ENCODE data around the gene EIF5B.
"Not testable (repeated sequence)": the region's sequence is repeated elsewhere in the genome, so short reads cannot be mapped to it uniquely, and the experiment has no call there.

The EIF5B gene

DNA sequence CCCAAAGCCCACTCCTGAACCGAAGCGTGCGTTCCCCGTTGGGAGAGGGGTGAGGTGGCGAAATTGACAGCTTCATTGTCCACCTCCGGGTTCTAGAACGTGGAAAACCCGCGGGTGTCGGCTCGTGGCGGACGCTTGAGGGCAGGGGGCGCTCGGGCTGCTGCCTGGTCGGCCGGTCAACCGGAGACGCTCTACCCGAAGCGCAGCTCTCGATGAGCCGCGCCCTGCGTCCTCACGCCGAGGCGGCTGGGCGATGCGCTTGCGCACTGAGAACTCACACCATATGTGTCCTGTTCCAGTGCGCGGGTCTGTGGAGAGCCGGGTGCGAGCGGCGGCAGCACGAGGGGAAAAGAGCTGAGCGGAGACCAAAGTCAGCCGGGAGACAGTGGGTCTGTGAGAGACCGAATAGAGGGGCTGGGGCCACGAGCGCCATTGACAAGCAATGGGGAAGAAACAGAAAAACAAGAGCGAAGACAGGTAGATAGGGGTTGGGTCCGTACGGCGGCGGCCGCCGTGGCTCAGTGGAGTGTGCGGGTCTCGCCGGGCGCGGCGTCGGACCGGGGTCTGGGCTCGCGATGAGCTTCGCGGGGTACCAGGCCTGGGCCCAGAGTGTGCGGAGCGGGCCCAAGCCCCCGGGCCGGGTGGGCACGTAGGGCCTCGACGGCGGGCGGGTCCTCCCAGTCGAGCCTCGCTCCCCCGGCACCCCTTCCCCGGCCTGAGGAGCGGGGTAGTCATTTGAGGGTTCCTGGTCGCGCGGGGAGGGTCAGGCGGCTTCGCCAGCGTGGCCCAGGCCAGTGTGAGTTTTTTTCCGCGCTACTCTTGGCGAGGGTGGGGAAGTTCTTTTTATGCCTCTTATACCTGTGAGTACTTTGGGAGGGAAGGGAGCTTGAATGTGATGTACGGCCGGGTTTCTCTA is at the start of gene EIF5B:
Gene EIF5B (plus strand): TSS at position 277 of the 916 bp plus-strand sequence. CDS start 166 bp downstream, at position 443.
- TF ChIP-seq, protein P1, sequence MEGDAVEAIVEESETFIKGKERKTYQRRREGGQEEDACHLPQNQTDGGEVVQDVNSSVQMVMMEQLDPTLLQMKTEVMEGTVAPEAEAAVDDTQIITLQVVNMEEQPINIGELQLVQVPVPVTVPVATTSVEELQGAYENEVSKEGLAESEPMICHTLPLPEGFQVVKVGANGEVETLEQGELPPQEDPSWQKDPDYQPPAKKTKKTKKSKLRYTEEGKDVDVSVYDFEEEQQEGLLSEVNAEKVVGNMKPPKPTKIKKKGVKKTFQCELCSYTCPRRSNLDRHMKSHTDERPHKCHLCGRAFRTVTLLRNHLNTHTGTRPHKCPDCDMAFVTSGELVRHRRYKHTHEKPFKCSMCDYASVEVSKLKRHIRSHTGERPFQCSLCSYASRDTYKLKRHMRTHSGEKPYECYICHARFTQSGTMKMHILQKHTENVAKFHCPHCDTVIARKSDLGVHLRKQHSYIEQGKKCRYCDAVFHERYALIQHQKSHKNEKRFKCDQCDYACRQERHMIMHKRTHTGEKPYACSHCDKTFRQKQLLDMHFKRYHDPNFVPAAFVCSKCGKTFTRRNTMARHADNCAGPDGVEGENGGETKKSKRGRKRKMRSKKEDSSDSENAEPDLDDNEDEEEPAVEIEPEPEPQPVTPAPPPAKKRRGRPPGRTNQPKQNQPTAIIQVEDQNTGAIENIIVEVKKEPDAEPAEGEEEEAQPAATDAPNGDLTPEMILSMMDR (IDR thresholded peaks at IDR 0.05; ENCODE audit: insufficient read depth, low read depth, low read length, missing control alignments): peak; percentile 67
- DNase-seq (ENCODE audit: low read depth): peak; percentile 98

DNA sequence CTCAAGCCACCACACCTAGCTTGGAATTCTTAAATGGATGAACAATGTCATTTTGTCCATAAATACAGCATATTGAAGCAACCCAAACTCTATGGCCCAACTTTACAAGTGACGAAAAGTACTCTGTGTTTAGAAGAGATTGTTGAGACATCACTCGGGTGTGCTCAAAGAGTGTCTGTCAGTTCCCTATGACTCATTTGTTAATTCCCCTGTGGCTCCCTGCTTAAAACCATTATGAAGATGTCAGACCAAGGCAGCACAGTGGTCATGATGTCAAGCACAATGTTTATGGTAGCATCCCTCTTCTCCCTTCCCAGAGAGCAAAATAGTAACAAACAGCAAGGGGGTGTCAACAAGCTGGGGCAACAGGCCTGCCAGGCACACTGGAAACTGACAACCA is 39.2 kb upstream of the EIF5B start:
- DNase-seq (ENCODE audit: low read depth): no peak
- no peak overlapping the region for H3K4me3 ChIP-seq (ENCODE audit: low read depth, low read length)
- TF ChIP-seq, protein P1 (IDR thresholded peaks at IDR 0.05; ENCODE audit: insufficient read depth, low read depth, low read length, missing control alignments): no peak

More for the DNA sequence above, at the start of gene EIF5B:
- H3K4me3 ChIP-seq (ENCODE audit: low read depth, low read length): peak within 1 kb of the TSS; percentile 93

DNA sequence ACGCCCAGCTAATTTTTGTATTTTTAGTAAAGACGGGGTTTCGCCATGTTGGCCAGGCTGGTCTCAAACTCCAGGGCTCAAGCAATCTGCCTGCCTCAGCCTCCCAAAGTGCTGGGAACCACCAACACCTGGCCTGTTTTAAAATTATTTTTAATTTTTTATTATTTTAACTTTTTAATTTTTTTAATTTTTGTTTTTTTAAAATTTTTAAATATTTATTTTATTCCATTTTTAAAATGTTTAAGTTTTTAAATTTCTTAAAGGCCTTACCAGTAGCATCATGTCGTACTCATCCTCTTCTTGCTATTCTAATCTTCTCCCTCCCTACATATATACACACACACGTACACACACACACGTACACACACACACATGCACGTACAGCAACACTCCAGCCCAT is 37.6 kb upstream of the EIF5B start:
- no peak overlapping the region for H3K4me3 ChIP-seq (ENCODE audit: low read depth, low read length)
- DNase-seq (ENCODE audit: low read depth): no peak
- TF ChIP-seq, protein P1 (IDR thresholded peaks at IDR 0.05; ENCODE audit: insufficient read depth, low read depth, low read length, missing control alignments): no peak

DNA sequence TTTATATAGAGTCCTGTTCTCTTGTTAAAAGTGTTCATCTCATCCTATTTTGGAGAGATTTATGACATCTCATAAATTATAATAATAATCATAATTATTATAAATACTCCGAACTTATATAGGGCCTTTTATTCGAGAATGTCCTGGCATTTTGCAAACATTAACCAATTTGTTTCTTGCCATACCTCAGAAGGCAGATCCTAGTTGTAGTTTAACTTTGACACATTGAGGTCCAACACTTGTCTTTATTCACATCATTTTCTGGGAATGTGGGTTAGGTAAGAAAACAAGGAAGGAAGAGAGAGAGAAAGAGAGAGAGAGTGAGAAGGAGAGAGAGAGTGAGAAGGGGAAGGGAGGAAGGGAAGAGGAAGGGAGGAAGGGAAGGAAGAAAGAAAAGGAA is 36.1 kb upstream of the EIF5B start, which contains the start of gene LYG1:
Gene LYG1 (minus strand): TSS at position 101 of the 400 bp plus-strand sequence. CDS start 5,527 bp downstream, outside the sequence.
- H3K4me3 ChIP-seq (ENCODE audit: low read depth, low read length); DNase-seq (ENCODE audit: low read depth): not testable (repeated sequence)

DNA sequence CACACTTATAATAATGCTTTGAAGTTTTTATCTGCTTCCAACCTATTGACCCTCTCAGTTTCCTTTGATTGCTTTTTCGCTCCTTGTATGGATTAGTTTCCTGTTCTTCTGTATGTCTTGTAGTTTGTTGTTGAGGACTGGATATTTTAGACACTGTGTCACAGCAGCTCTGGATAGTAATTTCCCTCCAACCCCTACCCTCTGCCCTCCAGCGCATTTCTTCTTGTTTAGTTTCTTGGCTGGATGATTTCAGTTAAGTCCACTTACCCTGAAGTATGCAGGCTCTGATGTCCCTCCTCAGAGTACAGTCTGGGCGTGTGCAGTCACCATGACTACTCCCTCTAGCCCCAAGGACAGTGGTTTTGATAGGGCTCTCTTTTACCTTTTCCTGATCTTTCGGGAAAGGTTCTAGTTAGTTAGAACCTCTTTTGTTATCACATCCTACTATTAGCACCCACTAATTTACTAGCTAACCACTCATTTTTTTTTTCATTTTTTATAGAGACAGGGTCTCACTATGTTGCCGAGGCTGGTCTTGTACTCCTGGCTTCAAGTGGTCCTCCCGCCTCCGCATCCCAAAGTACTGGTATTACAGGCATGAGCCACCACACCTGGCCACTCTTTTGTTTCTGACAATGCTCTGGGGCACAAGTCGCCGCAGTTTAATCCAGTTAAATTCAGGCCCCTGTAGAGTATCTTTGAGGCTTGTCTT is 19.9 kb upstream of the EIF5B start:
- no peak for DNase-seq (ENCODE audit: low read depth)
- H3K4me3 ChIP-seq (ENCODE audit: low read depth, low read length): no peak overlapping the region
- TF ChIP-seq, protein P1 (IDR thresholded peaks at IDR 0.05; ENCODE audit: insufficient read depth, low read depth, low read length, missing control alignments): no peak

GRCh38 chr2:99317873-99318200 is 19.4 kb upstream of the EIF5B start:
- not testable (repeated sequence) for DNase-seq (ENCODE audit: low read depth)

DNA sequence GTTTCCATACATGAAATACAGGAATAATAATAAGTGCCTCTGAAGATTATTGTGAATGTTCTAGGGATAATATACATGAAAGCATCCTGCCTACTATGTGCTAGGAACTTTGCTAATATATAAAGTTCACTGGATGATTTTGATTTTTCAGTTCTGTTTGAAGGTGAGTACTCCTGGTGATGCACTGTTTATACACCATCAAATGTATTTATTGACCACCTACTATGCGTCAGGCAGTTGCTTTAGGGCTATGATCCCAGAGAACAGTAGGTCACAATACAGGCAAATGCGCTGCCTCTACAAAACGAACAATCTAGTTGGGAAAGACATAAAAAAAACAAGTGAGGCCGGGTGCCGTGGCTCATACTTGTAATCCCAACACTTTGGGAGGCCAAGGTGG is 11.8 kb upstream of the EIF5B start:
- TF ChIP-seq, protein P1 (IDR thresholded peaks at IDR 0.05; ENCODE audit: insufficient read depth, low read depth, low read length, missing control alignments): no peak
- no peak for DNase-seq (ENCODE audit: low read depth)

More at GRCh38 chr2:99317873-99318200, 19.4 kb upstream of the EIF5B start:
- H3K4me3 ChIP-seq (ENCODE audit: low read depth, low read length): not testable (repeated sequence)

More for the DNA sequence above, 11.8 kb upstream of the EIF5B start:
- no peak overlapping the region for H3K4me3 ChIP-seq (ENCODE audit: low read depth, low read length)
